Measurements from ENCODE around the gene GPX5.
"Not testable (repeated sequence)": the region's sequence is repeated elsewhere in the genome, so short reads cannot be mapped to it uniquely, and the experiment has no call there.

The GPX5 gene

DNA sequence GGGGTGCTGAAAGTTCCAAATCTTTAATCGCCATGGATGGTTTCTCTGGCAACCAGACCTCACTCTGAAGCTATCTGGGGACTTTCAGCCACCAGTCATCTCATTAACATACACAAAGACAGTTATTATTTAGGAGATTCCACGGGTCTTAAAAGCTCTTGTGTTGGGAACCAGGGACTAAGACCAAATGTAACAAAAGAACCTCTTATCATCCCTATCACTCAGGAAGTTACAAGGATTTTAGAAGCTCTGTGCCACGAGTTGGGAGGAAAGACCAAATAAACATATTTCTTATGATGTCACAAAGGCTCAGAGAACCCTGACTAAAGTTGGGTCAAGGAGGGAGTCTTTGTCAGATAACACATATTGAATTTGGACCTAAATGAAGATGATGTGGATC is 27.8 kb upstream of the GPX5 start:
- H3K4me3 ChIP-seq (ENCODE audit: low read depth, low read length): no peak overlapping the region
- TF ChIP-seq, protein P1, sequence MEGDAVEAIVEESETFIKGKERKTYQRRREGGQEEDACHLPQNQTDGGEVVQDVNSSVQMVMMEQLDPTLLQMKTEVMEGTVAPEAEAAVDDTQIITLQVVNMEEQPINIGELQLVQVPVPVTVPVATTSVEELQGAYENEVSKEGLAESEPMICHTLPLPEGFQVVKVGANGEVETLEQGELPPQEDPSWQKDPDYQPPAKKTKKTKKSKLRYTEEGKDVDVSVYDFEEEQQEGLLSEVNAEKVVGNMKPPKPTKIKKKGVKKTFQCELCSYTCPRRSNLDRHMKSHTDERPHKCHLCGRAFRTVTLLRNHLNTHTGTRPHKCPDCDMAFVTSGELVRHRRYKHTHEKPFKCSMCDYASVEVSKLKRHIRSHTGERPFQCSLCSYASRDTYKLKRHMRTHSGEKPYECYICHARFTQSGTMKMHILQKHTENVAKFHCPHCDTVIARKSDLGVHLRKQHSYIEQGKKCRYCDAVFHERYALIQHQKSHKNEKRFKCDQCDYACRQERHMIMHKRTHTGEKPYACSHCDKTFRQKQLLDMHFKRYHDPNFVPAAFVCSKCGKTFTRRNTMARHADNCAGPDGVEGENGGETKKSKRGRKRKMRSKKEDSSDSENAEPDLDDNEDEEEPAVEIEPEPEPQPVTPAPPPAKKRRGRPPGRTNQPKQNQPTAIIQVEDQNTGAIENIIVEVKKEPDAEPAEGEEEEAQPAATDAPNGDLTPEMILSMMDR (IDR thresholded peaks at IDR 0.05; ENCODE audit: control insufficient read depth, extremely low read depth, insufficient read depth): no peak
- DNase-seq (ENCODE audit: low read depth): no peak

DNA sequence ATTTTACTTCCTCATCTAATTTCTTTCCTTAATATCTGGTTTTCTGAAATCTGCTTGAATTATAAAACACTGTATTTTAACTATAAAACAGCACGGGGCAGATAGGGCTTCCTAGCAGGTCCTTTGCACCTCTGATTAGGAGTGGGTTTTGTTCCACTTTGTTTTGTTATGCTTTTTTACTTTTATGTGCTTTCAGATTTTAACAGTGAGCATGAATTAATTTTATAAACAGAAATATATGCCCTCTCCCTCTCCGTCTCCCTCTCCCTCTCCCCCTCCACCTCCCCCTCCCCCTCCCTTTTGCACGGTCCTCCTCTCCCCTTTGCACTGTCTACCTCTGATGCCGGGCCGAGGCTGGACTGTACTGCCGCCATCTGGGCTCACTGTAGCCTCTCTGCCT is 24.4 kb upstream of the GPX5 start:
- TF ChIP-seq, protein P1 (IDR thresholded peaks at IDR 0.05; ENCODE audit: control insufficient read depth, extremely low read depth, insufficient read depth): no peak
- H3K4me3 ChIP-seq (ENCODE audit: low read depth, low read length): no peak overlapping the region
- no peak for DNase-seq (ENCODE audit: low read depth)

DNA sequence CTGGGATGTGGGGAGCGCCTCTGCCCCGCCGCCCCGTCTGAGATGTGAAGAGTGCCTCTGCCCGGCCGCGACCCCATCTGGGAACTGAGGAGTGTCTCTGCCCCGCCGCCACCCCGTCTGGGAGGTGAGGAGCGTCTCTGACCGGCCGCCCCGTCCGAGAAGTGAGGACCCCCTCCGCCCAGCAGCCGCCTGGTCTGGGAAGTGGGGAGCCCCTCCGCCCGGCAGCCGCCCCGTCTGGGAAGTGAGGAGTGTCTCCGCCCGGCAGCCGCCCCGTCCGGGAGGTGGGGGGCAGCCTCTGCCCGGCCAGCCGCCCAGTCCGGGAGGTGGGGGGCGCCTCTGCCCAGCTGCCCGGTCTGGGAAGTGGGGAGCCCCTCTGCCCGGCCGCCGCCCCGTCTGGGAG is 23.5 kb upstream of the GPX5 start:
- H3K4me3 ChIP-seq (ENCODE audit: low read depth, low read length); DNase-seq (ENCODE audit: low read depth): not testable (repeated sequence)

DNA sequence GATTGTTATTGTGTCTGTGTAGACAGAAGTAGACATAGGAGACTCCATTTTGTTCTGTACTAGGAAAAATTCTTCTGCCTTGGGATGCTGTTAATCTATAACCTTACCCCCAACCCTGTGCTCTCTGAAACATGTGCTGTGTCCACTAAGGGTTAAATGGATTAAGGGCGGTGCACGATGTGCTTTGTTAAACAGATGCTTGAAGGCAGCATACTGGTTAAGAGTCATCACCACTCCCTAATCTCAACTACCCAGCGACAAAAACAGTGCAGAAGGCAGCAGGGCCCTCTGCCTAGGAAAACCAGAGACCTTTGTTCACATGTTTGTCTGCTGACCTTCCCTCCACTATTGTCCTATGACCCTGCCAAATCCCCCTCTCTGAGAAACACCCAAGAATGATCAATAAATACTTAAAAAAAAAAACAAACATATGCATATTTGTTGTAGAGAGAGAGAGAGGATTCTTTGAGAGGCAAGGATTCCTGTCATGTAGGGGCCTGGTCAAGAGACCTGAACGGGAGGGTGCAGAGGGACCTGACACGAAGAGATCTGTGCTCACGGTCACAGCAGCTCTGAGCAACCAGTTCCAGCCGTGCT is 22.9 kb upstream of the GPX5 start:
- not testable (repeated sequence) for H3K4me3 ChIP-seq (ENCODE audit: low read depth, low read length); DNase-seq (ENCODE audit: low read depth)

DNA sequence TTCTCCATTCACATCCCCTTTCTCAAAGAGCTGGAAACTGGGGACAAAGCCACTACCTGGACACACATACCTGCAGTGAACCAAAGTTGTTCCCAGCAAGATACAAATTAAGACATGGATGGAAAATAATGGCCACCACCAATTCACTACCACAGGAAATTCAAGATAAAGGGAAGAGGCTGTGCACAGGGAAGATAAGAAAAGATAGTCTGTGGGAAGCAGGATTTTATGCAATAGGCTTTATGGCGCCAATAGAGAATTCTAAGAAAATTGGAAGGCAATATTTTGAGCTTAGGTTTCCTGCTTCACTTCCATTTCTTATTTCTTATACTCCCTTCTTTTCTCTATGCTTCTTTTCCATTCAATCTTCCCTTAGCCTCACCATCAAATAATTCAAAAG is 19.9 kb upstream of the GPX5 start:
- TF ChIP-seq, protein P1 (IDR thresholded peaks at IDR 0.05; ENCODE audit: control insufficient read depth, extremely low read depth, insufficient read depth): no peak
- DNase-seq (ENCODE audit: low read depth): no peak
- H3K4me3 ChIP-seq (ENCODE audit: low read depth, low read length): no peak overlapping the region

DNA sequence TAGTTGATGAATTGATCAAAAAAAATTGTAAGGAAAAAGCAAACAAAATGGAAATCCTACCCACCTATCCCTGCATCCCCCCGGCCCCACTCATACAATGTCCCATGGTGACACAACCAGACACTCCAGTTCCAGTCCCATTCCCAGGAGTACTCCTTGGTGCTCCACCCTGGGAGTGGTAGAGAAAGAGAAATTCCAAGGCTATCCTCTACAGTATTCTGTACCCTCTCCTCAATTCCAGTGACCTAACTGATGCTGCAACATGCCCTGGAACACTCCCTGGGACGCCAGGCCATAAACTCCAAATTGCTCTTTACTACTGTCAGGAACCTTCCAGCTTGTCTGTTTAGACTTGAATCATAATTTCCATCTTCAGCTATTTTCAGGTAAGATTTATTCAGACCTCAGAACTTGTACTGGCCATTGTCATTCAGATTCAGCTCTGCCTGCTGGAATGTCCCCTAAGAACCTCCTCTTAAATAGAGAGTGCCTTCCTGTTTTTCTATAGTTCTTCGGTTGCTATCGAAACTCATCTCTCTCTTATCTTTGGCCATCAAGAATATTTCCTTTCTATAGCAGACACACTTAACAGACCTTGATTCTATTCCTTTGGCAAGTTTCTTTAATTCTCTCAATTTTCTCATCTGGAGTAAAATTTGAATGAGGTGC is 18.7 kb upstream of the GPX5 start:
- TF ChIP-seq, protein P1 (IDR thresholded peaks at IDR 0.05; ENCODE audit: control insufficient read depth, extremely low read depth, insufficient read depth): no peak
- H3K4me3 ChIP-seq (ENCODE audit: low read depth, low read length): no peak overlapping the region
- DNase-seq (ENCODE audit: low read depth): no peak

DNA sequence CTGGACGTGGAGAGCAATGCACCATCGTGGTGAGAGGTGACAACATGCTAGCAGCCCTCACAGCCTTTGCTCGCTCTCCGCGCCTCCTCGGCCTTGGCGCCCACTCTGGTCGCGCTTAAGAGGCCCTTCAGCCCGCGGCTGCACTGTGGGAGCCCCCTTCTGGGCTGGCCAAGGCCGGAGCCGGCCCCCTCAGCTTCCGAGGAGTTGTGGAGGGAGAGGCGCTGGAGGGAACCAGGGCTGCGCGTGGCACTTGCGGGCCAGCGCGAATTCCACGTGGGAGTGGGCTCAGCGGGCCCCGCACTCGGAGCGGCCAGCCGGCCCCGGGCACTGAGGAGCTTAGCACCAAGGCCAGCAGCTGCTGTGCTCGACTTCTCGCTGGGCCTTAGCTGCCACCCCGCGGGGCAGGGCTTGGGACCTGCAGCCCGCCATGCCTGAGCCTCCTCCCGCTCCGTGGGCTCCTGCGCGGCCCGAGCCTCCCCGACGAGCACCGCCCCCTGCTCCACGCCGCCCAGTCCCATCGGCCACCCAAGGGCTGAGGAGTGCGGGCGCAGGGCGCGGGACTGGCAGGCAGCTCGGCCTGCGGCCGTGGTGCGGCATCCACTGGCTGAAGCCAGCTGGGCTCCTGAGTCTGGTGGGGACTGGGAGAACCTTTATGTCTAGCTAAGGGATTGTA is 13.9 kb upstream of the GPX5 start:
- no peak for DNase-seq (ENCODE audit: low read depth)
- no peak overlapping the region for H3K4me3 ChIP-seq (ENCODE audit: low read depth, low read length)
- TF ChIP-seq, protein P1 (IDR thresholded peaks at IDR 0.05; ENCODE audit: control insufficient read depth, extremely low read depth, insufficient read depth): no peak

DNA sequence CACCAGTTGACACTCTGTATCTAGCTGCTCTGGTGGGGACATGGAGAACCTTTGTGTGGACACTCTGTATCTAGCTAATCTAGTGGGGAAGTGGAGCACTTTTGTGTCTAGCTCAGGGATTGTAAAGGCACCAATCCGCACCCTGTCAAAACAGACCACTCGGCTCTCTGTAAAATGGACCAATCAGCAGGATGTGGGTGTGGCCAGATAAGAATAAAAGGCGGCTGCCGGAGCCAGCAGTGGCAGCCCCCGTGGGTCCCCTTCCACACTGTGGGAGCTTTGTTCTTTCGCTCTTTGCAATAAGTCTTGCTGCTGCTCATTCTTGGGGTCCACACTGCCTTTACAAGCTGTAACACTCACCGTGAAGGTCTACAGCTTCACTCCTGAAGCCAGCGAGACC is 13.3 kb upstream of the GPX5 start:
- DNase-seq (ENCODE audit: low read depth); H3K4me3 ChIP-seq (ENCODE audit: low read depth, low read length): not testable (repeated sequence)
